HG02870 (cell line): ENCODE results near the gene ARFGAP3.
A peak's percentile ranks its signal among the peaks of the same experiment; 100 is the strongest.

ENCODE experiments used
- ATAC-seq: cut with Tn5 transposase; IDR thresholded peaks from one replicate; pipeline ENCODE4 v1.9.1; 2021; ENCODE audit warnings: mild to moderate bottlenecking, moderate library complexity; ENCODE audit not compliant: unreplicated experiment

The ARFGAP3 gene

GRCh38 chr22:42865536-42865935 lies 8.5 kb upstream of the ARFGAP3 start:
- ATAC-seq: no peak

GRCh38 chr22:42863349-42863961 lies 6.4 kb upstream of the ARFGAP3 start:
- no peak for ATAC-seq

GRCh38 chr22:42862045-42862734 lies 5.1 kb upstream of the ARFGAP3 start:
- no peak for ATAC-seq

- ATAC-seq: no peak
Observed at GRCh38 chr22:42860968-42861367, 3.9 kb upstream of the ARFGAP3 start.

- no peak for ATAC-seq
Observed at GRCh38 chr22:42857845-42858481, 890 bp upstream of the ARFGAP3 start.

- ATAC-seq: peak; percentile 19
Observed at GRCh38 chr22:42856179-42856864, 751 bp downstream of the ARFGAP3 start.

- ATAC-seq: no peak
Observed at GRCh38 chr22:42855721-42856120, 1.4 kb downstream of the ARFGAP3 start.

- ATAC-seq: no peak
Observed at GRCh38 chr22:42855211-42855610, 1.9 kb downstream of the ARFGAP3 start.

- no peak for ATAC-seq
Observed at GRCh38 chr22:42848941-42849550, 8.0 kb downstream of the ARFGAP3 start.

GRCh38 chr22:42847110-42847509 lies 10.0 kb downstream of the ARFGAP3 start:
- no peak for ATAC-seq

GRCh38 chr22:42844756-42845155 lies 12.3 kb downstream of the ARFGAP3 start:
- no peak for ATAC-seq

GRCh38 chr22:42842658-42843370 lies 14.3 kb downstream of the ARFGAP3 start:
- no peak for ATAC-seq

- no peak for ATAC-seq
Observed at GRCh38 chr22:42841444-42841843, 15.6 kb downstream of the ARFGAP3 start.

- no peak for ATAC-seq
Observed at GRCh38 chr22:42837556-42837955, 19.5 kb downstream of the ARFGAP3 start.

- no peak for ATAC-seq
Observed at GRCh38 chr22:42836026-42836425, 21.0 kb downstream of the ARFGAP3 start.

- ATAC-seq: peak; percentile 53
Observed at GRCh38 chr22:42834177-42834949, 22.7 kb downstream of the ARFGAP3 start.

- no peak for ATAC-seq
Observed at GRCh38 chr22:42833104-42833503, 24.0 kb downstream of the ARFGAP3 start.

GRCh38 chr22:42831712-42832111 lies 25.4 kb downstream of the ARFGAP3 start:
- ATAC-seq: no peak

- ATAC-seq: no peak
Observed at GRCh38 chr22:42830161-42830560, 26.9 kb downstream of the ARFGAP3 start.

- ATAC-seq: no peak
Observed at GRCh38 chr22:42829302-42829701, 27.8 kb downstream of the ARFGAP3 start.
